ENCODE data around the gene EXOC3L1.

- no peak for TF ChIP-seq CTCF (IDR thresholded peaks at IDR 0.05; ENCODE audit: insufficient read depth, low read depth, low read length)
- no peak for TF ChIP-seq EZH2 (IDR thresholded peaks at IDR 0.05; ENCODE audit: insufficient read depth, low read length)
These were observed 19.6 kb downstream of the EXOC3L1 start, which contains the start of gene NOL3 for GRCh38 chr16:67170168-67170948.

Data from astrocyte (in vitro differentiated cells and primary cell).